SK-N-SH treated with all-trans-retinoic acid at 6 μM for 48 hours (cell line): ENCODE measurements around the gene DNTT.

ENCODE experiments used
- ATAC-seq: fragments of 200-7000 bp; cut with Tn5 transposase; 3 replicates; pipeline ENCODE4 v1.9.1; 2020; ENCODE audit warnings: mild to moderate bottlenecking, moderate library complexity
- ARNTL ChIP-seq: fragments of 450-650 bp; formaldehyde crosslinking; IDR thresholded peaks from 2 replicates; pipeline ENCODE4 v1.5.0; 2020; ENCODE audit warnings: low read depth, mild to moderate bottlenecking, moderate library complexity, borderline replicate concordance
- CSDC2 ChIP-seq: fragments of 250-450 bp; sonication (Bioruptor Pico); IDR thresholded peaks from 2 replicates; pipeline ENCODE4 v1.5.0; 2020; ENCODE audit warnings: mild to moderate bottlenecking, moderate library complexity
- ESRRG ChIP-seq: fragments of 250-450 bp; sonication (Bioruptor Pico); IDR thresholded peaks from 2 replicates; pipeline ENCODE4 v1.6.1; 2021; ENCODE audit warnings: mild to moderate bottlenecking
- GLIS3 ChIP-seq: fragments of 250-450 bp; sonication (Bioruptor Pico); IDR thresholded peaks from 2 replicates; pipeline ENCODE4 v1.5.0; 2020; ENCODE audit warnings: mild to moderate bottlenecking, moderate library complexity
- ISL1 ChIP-seq: fragments of 250-450 bp; sonication (Bioruptor Pico); IDR thresholded peaks from 2 replicates; pipeline ENCODE4 v2.1.2; 2022; ENCODE audit warnings: mild to moderate bottlenecking, moderate library complexity
- OSR1 ChIP-seq: fragments of 250-450 bp; sonication (Bioruptor Pico); IDR thresholded peaks from 2 replicates; pipeline ENCODE4 v1.8.0; 2022; ENCODE audit warnings: moderate library complexity, mild to moderate bottlenecking, inconsistent platforms
- PPARA ChIP-seq: fragments of 250-450 bp; sonication (Bioruptor Pico); IDR thresholded peaks from 2 replicates; pipeline ENCODE4 v1.5.0; 2020; ENCODE audit warnings: mild to moderate bottlenecking, borderline replicate concordance
- SNAI2 ChIP-seq: fragments of 250-450 bp; sonication (Bioruptor Pico); IDR thresholded peaks from 2 replicates; pipeline ENCODE4 v1.5.0; 2020; ENCODE audit warnings: mild to moderate bottlenecking, moderate library complexity
- TCF4 ChIP-seq: fragments of 250-450 bp; sonication (Bioruptor Pico); IDR thresholded peaks from 2 replicates; pipeline ENCODE4 v1.8.0; 2021; ENCODE audit warnings: mild to moderate bottlenecking, moderate library complexity, borderline replicate concordance
- TOX ChIP-seq: fragments of 250-450 bp; sonication (Bioruptor Pico); IDR thresholded peaks from 2 replicates; pipeline ENCODE4 v1.8.0; 2021; ENCODE audit warnings: mild to moderate bottlenecking, moderate library complexity, borderline replicate concordance
- ZC3H10 ChIP-seq: fragments of 250-450 bp; sonication (Bioruptor Pico); IDR thresholded peaks from 2 replicates; pipeline ENCODE4 v1.5.1; 2021; ENCODE audit warnings: mild to moderate bottlenecking, moderate library complexity
- ZFP3 ChIP-seq: fragments of 250-450 bp; sonication (Bioruptor Pico); IDR thresholded peaks from 2 replicates; pipeline ENCODE4 v1.5.0; 2020; ENCODE audit warnings: mild to moderate bottlenecking, moderate library complexity
- ZFP30 ChIP-seq: fragments of 450-650 bp; formaldehyde crosslinking; IDR thresholded peaks from 2 replicates; pipeline ENCODE4 v1.5.0; 2022; ENCODE audit warnings: mild to moderate bottlenecking, moderate library complexity
- ZNF565 ChIP-seq: fragments of 450-650 bp; formaldehyde crosslinking; conservative IDR thresholded peaks from 2 replicates; pipeline ENCODE4 v1.5.0; 2020; ENCODE audit warnings: low read depth, mild to moderate bottlenecking, moderate library complexity
- ZNF70 ChIP-seq: fragments of 450-650 bp; formaldehyde crosslinking; IDR thresholded peaks from 2 replicates; pipeline ENCODE4 v1.5.0; 2020; ENCODE audit warnings: mild to moderate bottlenecking, moderate library complexity
- ZNF8 ChIP-seq: fragments of 450-650 bp; formaldehyde crosslinking; IDR thresholded peaks from 2 replicates; pipeline ENCODE4 v1.5.0; 2020; ENCODE audit warnings: mild to moderate bottlenecking, moderate library complexity
- TF ChIP-seq, protein P1 (sequence below): fragments of 250-450 bp; sonication (Bioruptor Pico); IDR thresholded peaks from 2 replicates; pipeline ENCODE4 v1.8.0; 2021; ENCODE audit warnings: low read depth, mild to moderate bottlenecking, moderate library complexity, borderline replicate concordance
- TF ChIP-seq, protein P2 (sequence below): fragments of 250-450 bp; sonication (Bioruptor Pico); IDR thresholded peaks from 2 replicates; pipeline ENCODE4 v1.5.1; 2020; ENCODE audit warnings: low read depth, mild to moderate bottlenecking, moderate library complexity
- TF ChIP-seq, protein P3 (sequence below): fragments of 250-450 bp; sonication (Bioruptor Pico); IDR thresholded peaks from 2 replicates; pipeline ENCODE4 v1.5.1; 2021; ENCODE audit warnings: mild to moderate bottlenecking, moderate library complexity
- TF ChIP-seq, protein P4 (sequence below): fragments of 250-450 bp; sonication (Bioruptor Pico); IDR thresholded peaks from 2 replicates; pipeline ENCODE4 v1.8.0; 2020; ENCODE audit warnings: mild to moderate bottlenecking, moderate library complexity, borderline replicate concordance
- TF ChIP-seq, protein P5 (sequence below): fragments of 250-450 bp; sonication (Bioruptor Pico); IDR thresholded peaks from 2 replicates; pipeline ENCODE4 v1.5.0; 2020; ENCODE audit warnings: mild to moderate bottlenecking, moderate library complexity

The DNTT gene

DNA sequence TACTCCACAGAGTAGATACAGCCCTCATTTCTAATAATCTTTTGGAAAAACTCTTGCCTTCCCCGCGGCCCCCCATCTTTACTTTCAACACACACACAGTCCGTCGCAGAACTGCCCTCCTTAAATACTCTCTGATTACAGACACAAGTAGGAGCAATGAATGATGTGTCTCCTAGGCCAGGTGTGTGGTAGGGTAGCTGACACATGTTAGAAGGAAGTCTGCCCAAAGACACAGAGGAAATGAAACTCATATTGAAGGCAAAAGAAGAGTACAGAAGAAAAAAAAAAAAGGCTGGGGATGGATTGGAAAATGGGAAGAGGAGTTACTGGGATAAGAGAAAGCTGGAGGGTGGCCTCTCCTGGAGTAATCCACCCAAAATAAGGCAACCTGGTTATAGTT is 39.9 kb downstream of the DNTT start:
- TF ChIP-seq OSR1 (CRISPR knock-in tag) (no peak), TOX (no peak), ZNF8 (CRISPR knock-in tag) (no peak), CSDC2 (CRISPR knock-in tag) (no peak), ISL1 (no peak), TCF4 (no peak), ARNTL (no peak), GLIS3 (no peak), ZFP30 (CRISPR knock-in tag) (no peak), SNAI2 (CRISPR knock-in tag) (no peak), ESRRG (CRISPR knock-in tag) (no peak)
- TF ChIP-seq, protein P1, sequence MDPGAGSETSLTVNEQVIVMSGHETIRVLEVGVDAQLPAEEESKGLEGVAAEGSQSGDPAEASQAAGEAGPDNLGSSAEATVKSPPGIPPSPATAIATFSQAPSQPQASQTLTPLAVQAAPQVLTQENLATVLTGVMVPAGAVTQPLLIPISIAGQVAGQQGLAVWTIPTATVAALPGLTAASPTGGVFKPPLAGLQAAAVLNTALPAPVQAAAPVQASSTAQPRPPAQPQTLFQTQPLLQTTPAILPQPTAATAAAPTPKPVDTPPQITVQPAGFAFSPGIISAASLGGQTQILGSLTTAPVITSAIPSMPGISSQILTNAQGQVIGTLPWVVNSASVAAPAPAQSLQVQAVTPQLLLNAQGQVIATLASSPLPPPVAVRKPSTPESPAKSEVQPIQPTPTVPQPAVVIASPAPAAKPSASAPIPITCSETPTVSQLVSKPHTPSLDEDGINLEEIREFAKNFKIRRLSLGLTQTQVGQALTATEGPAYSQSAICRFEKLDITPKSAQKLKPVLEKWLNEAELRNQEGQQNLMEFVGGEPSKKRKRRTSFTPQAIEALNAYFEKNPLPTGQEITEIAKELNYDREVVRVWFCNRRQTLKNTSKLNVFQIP (CRISPR knock-in tag), result no peak
- TF ChIP-seq, protein P2, sequence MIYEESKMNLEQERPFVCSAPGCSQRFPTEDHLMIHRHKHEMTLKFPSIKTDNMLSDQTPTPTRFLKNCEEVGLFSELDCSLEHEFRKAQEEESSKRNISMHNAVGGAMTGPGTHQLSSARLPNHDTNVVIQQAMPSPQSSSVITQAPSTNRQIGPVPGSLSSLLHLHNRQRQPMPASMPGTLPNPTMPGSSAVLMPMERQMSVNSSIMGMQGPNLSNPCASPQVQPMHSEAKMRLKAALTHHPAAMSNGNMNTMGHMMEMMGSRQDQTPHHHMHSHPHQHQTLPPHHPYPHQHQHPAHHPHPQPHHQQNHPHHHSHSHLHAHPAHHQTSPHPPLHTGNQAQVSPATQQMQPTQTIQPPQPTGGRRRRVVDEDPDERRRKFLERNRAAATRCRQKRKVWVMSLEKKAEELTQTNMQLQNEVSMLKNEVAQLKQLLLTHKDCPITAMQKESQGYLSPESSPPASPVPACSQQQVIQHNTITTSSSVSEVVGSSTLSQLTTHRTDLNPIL (CRISPR knock-in tag), result no peak
- TF ChIP-seq, protein P3, sequence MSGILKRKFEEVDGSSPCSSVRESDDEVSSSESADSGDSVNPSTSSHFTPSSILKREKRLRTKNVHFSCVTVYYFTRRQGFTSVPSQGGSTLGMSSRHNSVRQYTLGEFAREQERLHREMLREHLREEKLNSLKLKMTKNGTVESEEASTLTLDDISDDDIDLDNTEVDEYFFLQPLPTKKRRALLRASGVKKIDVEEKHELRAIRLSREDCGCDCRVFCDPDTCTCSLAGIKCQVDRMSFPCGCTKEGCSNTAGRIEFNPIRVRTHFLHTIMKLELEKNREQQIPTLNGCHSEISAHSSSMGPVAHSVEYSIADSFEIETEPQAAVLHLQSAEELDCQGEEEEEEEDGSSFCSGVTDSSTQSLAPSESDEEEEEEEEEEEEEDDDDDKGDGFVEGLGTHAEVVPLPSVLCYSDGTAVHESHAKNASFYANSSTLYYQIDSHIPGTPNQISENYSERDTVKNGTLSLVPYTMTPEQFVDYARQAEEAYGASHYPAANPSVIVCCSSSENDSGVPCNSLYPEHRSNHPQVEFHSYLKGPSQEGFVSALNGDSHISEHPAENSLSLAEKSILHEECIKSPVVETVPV, result no peak
- no peak for ATAC-seq

DNA sequence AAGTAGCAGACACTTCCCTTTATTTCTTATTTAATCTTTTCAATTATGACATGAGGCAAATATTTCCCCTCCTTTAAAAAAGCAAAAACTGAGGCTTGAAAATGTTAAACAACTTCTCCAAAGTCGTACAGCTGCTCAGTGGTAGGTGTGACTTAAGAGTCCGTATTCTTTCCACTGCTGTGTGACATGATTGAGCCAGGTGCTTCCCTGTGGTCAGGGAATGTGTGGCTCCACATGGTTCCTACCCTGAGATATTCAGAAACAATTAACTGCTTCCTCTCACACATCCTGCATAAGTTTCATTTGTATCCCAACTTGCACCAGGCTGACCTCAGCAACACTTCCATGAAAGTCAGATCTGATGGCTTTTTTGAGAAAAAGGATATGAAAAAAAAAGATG is 41.0 kb downstream of the DNTT start:
- ATAC-seq, result no peak
- TF ChIP-seq ZNF70 (no peak), ARNTL (no peak), ZC3H10 (CRISPR knock-in tag) (no peak), ZFP3 (CRISPR knock-in tag) (no peak), ZNF8 (CRISPR knock-in tag) (no peak)
- TF ChIP-seq, protein P1 (CRISPR knock-in tag), result no peak
- TF ChIP-seq, protein P2 (CRISPR knock-in tag), result no peak
- TF ChIP-seq, protein P4, sequence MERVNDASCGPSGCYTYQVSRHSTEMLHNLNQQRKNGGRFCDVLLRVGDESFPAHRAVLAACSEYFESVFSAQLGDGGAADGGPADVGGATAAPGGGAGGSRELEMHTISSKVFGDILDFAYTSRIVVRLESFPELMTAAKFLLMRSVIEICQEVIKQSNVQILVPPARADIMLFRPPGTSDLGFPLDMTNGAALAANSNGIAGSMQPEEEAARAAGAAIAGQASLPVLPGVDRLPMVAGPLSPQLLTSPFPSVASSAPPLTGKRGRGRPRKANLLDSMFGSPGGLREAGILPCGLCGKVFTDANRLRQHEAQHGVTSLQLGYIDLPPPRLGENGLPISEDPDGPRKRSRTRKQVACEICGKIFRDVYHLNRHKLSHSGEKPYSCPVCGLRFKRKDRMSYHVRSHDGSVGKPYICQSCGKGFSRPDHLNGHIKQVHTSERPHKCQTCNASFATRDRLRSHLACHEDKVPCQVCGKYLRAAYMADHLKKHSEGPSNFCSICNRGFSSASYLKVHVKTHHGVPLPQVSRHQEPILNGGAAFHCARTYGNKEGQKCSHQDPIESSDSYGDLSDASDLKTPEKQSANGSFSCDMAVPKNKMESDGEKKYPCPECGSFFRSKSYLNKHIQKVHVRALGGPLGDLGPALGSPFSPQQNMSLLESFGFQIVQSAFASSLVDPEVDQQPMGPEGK (CRISPR knock-in tag), result no peak

DNA sequence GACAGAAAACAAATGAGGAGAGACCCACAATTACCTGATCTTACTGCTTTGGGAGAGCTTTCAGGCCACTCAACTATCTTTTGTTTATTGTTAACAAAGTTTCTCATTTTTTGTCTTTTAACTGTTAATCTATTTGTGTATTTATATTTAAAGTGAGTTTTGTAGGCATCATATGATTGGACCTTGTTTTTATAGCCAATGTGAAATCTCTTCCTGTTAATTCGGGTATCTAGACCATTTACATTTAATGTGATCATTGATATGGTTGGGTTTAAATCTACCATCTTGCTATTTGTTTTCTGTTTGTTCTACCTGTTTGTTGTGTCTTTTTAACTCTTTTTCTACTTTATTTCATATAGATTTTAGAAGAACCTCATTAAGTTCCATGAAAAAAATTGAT is 42.1 kb downstream of the DNTT start:
- no peak for ATAC-seq
- TF ChIP-seq ZFP30 (CRISPR knock-in tag), result no peak
- TF ChIP-seq, protein P5, sequence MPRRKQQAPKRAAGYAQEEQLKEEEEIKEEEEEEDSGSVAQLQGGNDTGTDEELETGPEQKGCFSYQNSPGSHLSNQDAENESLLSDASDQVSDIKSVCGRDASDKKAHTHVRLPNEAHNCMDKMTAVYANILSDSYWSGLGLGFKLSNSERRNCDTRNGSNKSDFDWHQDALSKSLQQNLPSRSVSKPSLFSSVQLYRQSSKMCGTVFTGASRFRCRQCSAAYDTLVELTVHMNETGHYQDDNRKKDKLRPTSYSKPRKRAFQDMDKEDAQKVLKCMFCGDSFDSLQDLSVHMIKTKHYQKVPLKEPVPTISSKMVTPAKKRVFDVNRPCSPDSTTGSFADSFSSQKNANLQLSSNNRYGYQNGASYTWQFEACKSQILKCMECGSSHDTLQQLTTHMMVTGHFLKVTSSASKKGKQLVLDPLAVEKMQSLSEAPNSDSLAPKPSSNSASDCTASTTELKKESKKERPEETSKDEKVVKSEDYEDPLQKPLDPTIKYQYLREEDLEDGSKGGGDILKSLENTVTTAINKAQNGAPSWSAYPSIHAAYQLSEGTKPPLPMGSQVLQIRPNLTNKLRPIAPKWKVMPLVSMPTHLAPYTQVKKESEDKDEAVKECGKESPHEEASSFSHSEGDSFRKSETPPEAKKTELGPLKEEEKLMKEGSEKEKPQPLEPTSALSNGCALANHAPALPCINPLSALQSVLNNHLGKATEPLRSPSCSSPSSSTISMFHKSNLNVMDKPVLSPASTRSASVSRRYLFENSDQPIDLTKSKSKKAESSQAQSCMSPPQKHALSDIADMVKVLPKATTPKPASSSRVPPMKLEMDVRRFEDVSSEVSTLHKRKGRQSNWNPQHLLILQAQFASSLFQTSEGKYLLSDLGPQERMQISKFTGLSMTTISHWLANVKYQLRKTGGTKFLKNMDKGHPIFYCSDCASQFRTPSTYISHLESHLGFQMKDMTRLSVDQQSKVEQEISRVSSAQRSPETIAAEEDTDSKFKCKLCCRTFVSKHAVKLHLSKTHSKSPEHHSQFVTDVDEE (CRISPR knock-in tag), result no peak
- TF ChIP-seq ESRRG (CRISPR knock-in tag), result no peak
- TF ChIP-seq, protein P3, result no peak
- TF ChIP-seq, protein P1 (CRISPR knock-in tag), result no peak
- no peak for TF ChIP-seq GLIS3
- no peak for TF ChIP-seq ISL1
- no peak for TF ChIP-seq ZNF70
- TF ChIP-seq ZFP3 (CRISPR knock-in tag), result no peak
- no peak for TF ChIP-seq PPARA (CRISPR knock-in tag)
- TF ChIP-seq ARNTL, result no peak
- TF ChIP-seq ZNF565 (CRISPR knock-in tag), result no peak
